GM12872 (cell line): ENCODE data around the gene CISD3.

Experiments
- CTCF ChIP-seq: IDR thresholded peaks from 3 replicates; pipeline ENCODE4 v1.5.1; 2011; ENCODE audit warnings: low read depth, mild to moderate bottlenecking, low read length, moderate library complexity; ENCODE audit not compliant: insufficient read depth

Gene CISD3

GRCh38 chr17:38739305-38739704, 9.2 kb downstream of the CISD3 start:
- TF ChIP-seq CTCF: no peak

GRCh38 chr17:38740044-38740443, 9.9 kb downstream of the CISD3 start:
- TF ChIP-seq CTCF: no peak

GRCh38 chr17:38740806-38741205, 10.7 kb downstream of the CISD3 start:
- TF ChIP-seq CTCF: no peak

- TF ChIP-seq CTCF: no peak
These were observed 11.3 kb downstream of the CISD3 start for GRCh38 chr17:38741461-38741860.

GRCh38 chr17:38741921-38742410, 11.8 kb downstream of the CISD3 start:
- TF ChIP-seq CTCF: no peak

GRCh38 chr17:38742411-38743308, 12.5 kb downstream of the CISD3 start:
- no peak for TF ChIP-seq CTCF

- TF ChIP-seq CTCF: no peak
These were observed 13.5 kb downstream of the CISD3 start for GRCh38 chr17:38743556-38744171.
